ENCODE measurements around the gene STMP1.

Gene STMP1

DNA sequence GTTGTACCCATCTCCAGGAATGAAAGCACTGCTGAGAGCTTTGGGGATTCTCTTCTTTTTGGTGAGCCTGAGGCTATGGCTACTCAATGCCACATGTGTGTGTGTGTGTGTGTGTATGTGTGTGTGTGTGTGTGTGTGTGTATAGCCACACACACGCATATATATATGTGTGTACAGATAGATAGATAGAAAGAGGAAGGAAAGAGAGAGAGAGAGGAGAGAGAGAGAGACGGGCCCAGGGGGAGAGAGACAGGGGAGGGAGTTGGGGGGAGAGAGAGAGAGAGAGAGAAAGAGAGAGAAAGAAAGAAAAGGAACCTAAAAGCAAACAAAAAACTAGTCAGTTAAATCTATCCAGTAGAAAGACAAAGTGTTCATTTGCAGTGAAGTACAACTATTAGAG lies 57.4 kb downstream of the STMP1 start:
- no peak for DNase-seq (ENCODE audit: low read depth)

DNA sequence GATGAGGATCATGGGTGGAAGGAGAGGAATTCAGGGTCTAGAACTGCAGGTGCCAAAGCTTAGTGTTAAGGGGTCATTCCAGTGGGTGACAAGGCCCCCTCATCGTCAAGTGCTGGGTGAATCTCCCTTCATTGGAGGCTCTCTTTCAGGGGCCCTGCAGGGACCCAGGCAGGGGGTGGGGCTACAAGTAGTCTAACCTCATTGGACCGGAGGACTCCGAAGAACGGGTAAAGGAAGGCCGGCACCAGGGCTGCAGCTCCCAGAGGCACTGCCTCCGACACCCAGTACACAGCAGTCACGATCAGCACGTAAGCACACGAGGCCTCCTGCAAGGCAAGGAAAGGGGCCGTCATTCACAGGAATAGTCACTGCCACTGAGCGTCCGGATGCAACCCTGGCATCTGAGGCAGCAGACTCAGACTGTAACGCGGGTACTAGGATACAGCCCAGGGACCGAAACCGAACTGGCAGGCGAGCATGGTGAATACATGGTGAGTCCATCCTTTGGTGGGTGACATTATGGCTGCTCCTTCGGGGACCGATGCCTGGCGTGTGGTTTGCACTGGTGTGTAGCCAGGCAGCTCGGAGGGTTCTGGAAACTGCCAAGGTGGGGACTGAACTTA lies 59.0 kb downstream of the STMP1 start:
- DNase-seq (ENCODE audit: low read depth), result no peak

DNA sequence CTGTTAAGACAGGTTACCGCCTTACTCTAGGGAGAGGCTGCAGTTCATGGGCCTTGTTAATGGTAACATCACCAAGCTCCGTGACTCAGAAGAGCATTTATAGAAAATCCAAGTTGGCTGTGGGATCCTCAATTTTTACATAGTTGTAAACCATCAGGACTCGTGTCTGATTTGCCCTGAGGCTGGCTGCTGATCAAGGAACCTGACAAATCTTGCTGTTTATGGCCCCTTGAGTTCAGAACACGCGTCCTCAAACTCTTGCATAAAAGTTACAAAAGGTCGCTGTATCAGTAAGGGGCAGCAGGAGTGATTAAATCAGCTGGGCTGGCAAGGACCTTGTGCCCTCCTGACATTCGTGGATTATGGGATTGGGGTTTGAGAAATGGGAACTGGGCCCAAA lies 61.1 kb downstream of the STMP1 start:
- DNase-seq (ENCODE audit: low read depth), result peak; percentile 73

All from EH (cell line).